Measurements from ENCODE around the gene USP17L12. TPM values are rescaled to one million over a fixed set of nuclear protein-coding genes. Genes with fewer than 3 reads are reported as not detected.
"Not testable (repeated sequence)": the region's sequence is repeated elsewhere in the genome, so short reads cannot be mapped to it uniquely, and the experiment has no call there.

USP17L12 gene
- total and polyA plus RNA-seq, 3 donors from 2014 or later: not detected

GRCh38 chr4:9262572-9262971, 42.6 kb downstream of the USP17L12 start, which contains the start of gene USP17L21:
USP17L21 (plus strand) TSS chr4:9262872; CDS start chr4:9262872, 0 bp downstream.
- H3K27ac ChIP-seq; H3K4me1 ChIP-seq; H3K36me3 ChIP-seq (ENCODE audit: low read depth, missing control alignments); H3K4me3 ChIP-seq; H3K27me3 ChIP-seq; DNase-seq; intact Hi-C loops (cut with DNase I; ENCODE audit: low total_unique reads); H3K9me3 ChIP-seq: not testable (repeated sequence)
- WGBS, 2 donors: no CpG with 5 or more reads among the region's 13 CpGs

- H3K4me1 ChIP-seq; H3K27me3 ChIP-seq; H3K36me3 ChIP-seq (ENCODE audit: low read depth, missing control alignments); DNase-seq; H3K27ac ChIP-seq; H3K4me3 ChIP-seq; H3K9me3 ChIP-seq; intact Hi-C loops (cut with DNase I; ENCODE audit: low total_unique reads): not testable (repeated sequence)
- WGBS, 2 donors: no CpG with 5 or more reads among the region's 15 CpGs
Measured at GRCh38 chr4:9267319-9267718, 47.4 kb downstream of the USP17L12 start, which contains the start of gene USP17L22. USP17L22 (plus strand) TSS chr4:9267619; CDS start chr4:9267619, 0 bp downstream.

Other genes starting within 250 kb of the USP17L12 start
- not detected for gene FAM90A26, start 49.7 kb upstream of the USP17L12 start, total RNA-seq
- not detected for gene FAM90A26, start 49.7 kb upstream of the USP17L12 start, polyA plus RNA-seq (ENCODE audit: insufficient read depth, low read depth, low replicate concordance)
- not detected for gene USP17L10, start 9.5 kb upstream of the USP17L12 start, total RNA-seq
- gene USP17L10, start 9.5 kb upstream of the USP17L12 start, polyA plus RNA-seq (ENCODE audit: insufficient read depth, low read depth, low replicate concordance): not detected
- not detected for gene USP17L11, start 4.7 kb upstream of the USP17L12 start, total RNA-seq
- gene USP17L11, start 4.7 kb upstream of the USP17L12 start, polyA plus RNA-seq (ENCODE audit: insufficient read depth, low read depth, low replicate concordance): not detected
- not detected for gene USP17L13, start 4.7 kb downstream of the USP17L12 start, total RNA-seq
- gene USP17L13, start 4.7 kb downstream of the USP17L12 start, polyA plus RNA-seq (ENCODE audit: insufficient read depth, low read depth, low replicate concordance): not detected
- not detected for gene USP17L15, start 14.2 kb downstream of the USP17L12 start, total RNA-seq
- gene USP17L15, start 14.2 kb downstream of the USP17L12 start, polyA plus RNA-seq (ENCODE audit: insufficient read depth, low read depth, low replicate concordance): not detected
- not detected for gene USP17L17, start 23.7 kb downstream of the USP17L12 start, total RNA-seq
- not detected for gene USP17L17, start 23.7 kb downstream of the USP17L12 start, polyA plus RNA-seq (ENCODE audit: insufficient read depth, low read depth, low replicate concordance)
- not detected for gene USP17L18, start 28.5 kb downstream of the USP17L12 start, total RNA-seq
- gene USP17L18, start 28.5 kb downstream of the USP17L12 start, polyA plus RNA-seq (ENCODE audit: insufficient read depth, low read depth, low replicate concordance): not detected
- gene USP17L19, start 33.2 kb downstream of the USP17L12 start, total RNA-seq: not detected
- not detected for gene USP17L19, start 33.2 kb downstream of the USP17L12 start, polyA plus RNA-seq (ENCODE audit: insufficient read depth, low read depth, low replicate concordance)
- gene USP17L20, start 38.0 kb downstream of the USP17L12 start, total RNA-seq: not detected
- not detected for gene USP17L20, start 38.0 kb downstream of the USP17L12 start, polyA plus RNA-seq (ENCODE audit: insufficient read depth, low read depth, low replicate concordance)
- gene USP17L21, start 42.7 kb downstream of the USP17L12 start, total RNA-seq: not detected
- gene USP17L21, start 42.7 kb downstream of the USP17L12 start, polyA plus RNA-seq (ENCODE audit: insufficient read depth, low read depth, low replicate concordance): not detected
- not detected for gene USP17L22, start 47.5 kb downstream of the USP17L12 start, total RNA-seq
- gene USP17L22, start 47.5 kb downstream of the USP17L12 start, polyA plus RNA-seq (ENCODE audit: insufficient read depth, low read depth, low replicate concordance): not detected
- not detected for gene USP17L24, start 105.0 kb downstream of the USP17L12 start, total RNA-seq
- not detected for gene USP17L24, start 105.0 kb downstream of the USP17L12 start, polyA plus RNA-seq (ENCODE audit: insufficient read depth, low read depth, low replicate concordance)
- not detected for gene USP17L25, start 109.8 kb downstream of the USP17L12 start, total RNA-seq
- gene USP17L25, start 109.8 kb downstream of the USP17L12 start, polyA plus RNA-seq (ENCODE audit: insufficient read depth, low read depth, low replicate concordance): not detected
- gene USP17L26, start 114.5 kb downstream of the USP17L12 start, total RNA-seq: not detected
- not detected for gene USP17L26, start 114.5 kb downstream of the USP17L12 start, polyA plus RNA-seq (ENCODE audit: insufficient read depth, low read depth, low replicate concordance)
- gene USP17L5, start 119.3 kb downstream of the USP17L12 start, total RNA-seq: not detected
- gene USP17L5, start 119.3 kb downstream of the USP17L12 start, polyA plus RNA-seq (ENCODE audit: insufficient read depth, low read depth, low replicate concordance): not detected
- gene USP17L27, start 124.0 kb downstream of the USP17L12 start, total RNA-seq: not detected
- gene USP17L27, start 124.0 kb downstream of the USP17L12 start, polyA plus RNA-seq (ENCODE audit: insufficient read depth, low read depth, low replicate concordance): not detected
- not detected for gene USP17L28, start 128.7 kb downstream of the USP17L12 start, total RNA-seq
- not detected for gene USP17L28, start 128.7 kb downstream of the USP17L12 start, polyA plus RNA-seq (ENCODE audit: insufficient read depth, low read depth, low replicate concordance)
- not detected for gene USP17L29, start 133.5 kb downstream of the USP17L12 start, total RNA-seq
- not detected for gene USP17L29, start 133.5 kb downstream of the USP17L12 start, polyA plus RNA-seq (ENCODE audit: insufficient read depth, low read depth, low replicate concordance)
- gene USP17L30, start 143.0 kb downstream of the USP17L12 start, total RNA-seq: not detected
- gene USP17L30, start 143.0 kb downstream of the USP17L12 start, polyA plus RNA-seq (ENCODE audit: insufficient read depth, low read depth, low replicate concordance): not detected
- gene DEFB131A, start 224.3 kb downstream of the USP17L12 start, total RNA-seq: not detected
- not detected for gene DEFB131A, start 224.3 kb downstream of the USP17L12 start, polyA plus RNA-seq (ENCODE audit: insufficient read depth, low read depth, low replicate concordance)